Effector CD8-positive, alpha-beta T cell (primary cell): ENCODE measurements around the gene MOXD1.

Experiments used
- DNase-seq: peaks from one replicate; lab custom pipeline; 2025; lab: John Stamatoyannopoulos, UW

The MOXD1 gene

DNA sequence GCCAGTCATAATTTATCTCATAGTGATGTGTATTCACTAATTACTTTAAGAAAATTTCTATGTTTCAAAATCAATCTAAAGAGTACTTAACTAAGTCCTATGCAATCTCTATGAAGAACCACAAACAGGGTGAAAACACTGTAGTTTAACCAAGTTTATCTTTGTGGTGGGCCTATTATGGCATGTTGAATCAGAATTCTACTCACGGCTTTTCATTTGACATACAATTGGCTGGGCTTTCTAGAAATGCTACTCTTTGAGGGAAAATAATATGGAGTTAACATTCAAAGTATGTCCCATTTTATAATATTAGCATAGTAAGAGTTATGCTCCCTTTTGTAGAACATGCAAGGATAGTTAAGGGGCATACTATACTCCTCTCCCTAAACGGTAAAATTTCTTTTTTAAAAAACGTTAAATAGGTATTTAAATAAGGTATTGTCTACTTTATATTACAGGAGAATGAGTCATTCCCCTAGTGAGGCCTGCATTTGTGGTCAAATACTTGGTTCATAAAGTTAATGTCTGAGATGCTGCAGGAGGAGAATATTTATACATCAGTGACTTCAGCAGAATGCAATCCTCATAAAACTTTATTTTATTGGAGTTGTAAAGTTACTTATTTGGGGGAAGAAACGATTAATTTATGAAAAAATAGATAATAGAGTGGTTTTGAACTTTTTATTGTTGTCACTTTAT is 1.8 kb downstream of the MOXD1 start:
- DNase-seq, result no peak

DNA sequence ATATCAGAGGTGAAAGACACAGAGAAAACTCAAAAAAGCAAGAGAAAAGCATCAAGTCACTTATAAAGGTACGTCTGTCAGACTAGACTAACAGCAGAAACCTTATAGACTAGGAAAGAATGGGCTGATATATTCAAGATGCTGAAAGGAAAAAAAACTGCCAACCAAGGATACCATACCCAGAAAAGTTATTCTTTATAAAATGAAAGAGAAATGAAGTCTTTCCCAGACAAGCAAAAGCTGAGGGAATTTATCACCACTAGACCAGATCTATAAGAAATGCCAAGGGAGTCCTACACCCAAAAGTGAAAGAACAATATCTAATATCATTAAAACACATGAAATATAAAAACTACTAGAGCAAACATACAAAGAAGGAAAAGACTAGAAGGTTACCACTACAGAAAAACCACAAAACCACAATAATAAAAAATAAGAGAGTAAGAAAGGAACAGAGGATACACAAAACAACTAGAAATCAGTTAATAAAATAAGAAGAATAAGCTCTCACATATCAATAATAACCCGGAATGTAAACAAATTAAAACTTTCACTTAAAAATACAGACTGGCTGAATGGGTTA is 6.2 kb downstream of the MOXD1 start:
- no peak for DNase-seq

DNA sequence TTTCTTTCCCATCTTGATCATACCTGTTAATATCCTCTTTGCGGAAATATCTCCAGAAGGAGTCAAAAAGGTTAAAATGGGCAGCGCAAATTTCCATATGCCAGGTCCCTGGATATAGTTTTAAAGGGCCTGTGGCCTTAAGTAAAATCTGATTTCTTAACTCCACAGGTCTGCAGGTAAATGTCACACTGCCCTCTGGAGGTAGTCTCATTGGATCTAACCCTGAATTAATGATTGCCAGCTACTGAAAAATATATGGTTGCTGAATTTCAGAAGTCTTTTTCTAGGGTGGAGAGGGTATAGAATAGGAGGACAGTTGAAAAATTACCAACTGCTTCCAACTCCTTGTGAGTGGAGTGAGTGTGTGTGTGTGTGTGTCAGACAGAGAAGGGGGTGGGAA is 8.5 kb downstream of the MOXD1 start:
- DNase-seq, result no peak

DNA sequence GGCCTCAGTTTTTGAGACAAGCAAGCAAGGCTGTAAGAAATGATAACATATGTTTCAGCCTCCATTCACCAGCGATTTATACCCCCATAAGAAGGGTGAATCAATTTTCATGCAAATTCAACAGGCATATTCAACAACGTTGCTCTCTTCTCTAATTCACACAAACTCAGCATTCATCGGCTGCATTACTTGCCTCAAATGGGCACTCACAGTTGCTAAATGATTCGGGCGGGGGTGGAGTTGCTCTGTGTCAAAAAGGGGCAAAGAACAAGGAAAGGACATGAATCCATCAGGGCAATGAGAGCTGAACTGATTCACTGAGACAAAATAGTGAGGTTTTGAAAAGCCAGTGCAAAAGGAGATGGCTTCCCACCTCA is 9.0 kb downstream of the MOXD1 start:
- no peak for DNase-seq

DNA sequence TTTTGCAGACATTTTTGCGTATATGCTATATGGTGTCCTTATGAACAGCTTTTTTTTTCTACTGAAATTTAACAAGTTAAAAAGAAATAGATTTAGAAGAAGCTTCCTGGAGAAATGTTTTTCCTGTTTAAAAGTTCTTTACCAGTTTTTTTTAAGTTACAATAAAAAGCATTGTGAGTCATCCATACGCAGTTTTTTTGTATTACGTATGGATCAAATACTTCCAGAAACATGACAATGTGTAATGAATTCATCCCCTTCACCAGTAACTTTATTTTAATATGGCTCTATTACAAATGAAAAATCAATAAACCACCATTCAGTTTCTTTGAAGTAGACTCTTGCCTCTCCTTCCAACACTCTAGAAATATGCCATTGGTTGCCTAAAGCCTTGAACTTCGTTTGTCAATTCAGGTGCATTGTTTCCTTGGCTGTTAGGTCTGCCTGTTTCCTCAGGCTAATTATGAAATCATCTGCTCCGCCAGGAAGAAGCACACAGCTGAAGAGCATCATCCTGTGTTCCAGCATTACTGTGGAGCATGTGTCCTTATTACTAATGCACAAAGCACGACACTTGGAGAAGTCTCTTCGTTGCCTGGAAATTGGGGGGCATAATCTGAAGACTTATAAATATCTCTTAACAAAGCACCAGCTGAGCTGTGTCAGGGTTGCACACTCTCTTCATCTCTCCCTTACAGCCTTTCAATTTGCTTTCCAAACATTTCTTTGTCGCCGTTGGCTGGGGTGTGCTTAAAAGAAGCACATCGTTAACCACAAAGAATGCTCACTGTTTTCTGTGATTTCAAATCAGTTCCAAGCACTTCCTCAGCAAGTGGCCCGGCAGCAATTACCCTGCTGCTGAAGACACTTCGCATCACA is 9.6 kb downstream of the MOXD1 start:
- DNase-seq, result no peak

DNA sequence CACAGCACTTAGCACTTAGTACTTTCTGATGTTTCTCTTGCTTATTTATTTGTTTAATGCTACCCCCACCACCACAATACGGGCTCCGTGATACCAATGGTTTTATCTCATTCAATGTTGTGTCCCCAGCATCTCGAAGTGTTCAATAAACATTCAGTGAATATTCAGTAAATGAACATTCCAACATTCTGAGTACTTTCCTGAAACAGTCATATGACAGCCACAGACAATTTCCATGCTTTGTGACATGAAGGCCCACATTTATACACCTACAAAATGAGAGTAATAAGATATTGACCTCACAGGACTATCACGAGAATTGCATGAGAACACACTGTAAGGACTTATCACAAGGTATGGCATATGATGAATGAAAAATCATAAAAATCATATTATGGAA is 10.8 kb downstream of the MOXD1 start:
- no peak for DNase-seq

DNA sequence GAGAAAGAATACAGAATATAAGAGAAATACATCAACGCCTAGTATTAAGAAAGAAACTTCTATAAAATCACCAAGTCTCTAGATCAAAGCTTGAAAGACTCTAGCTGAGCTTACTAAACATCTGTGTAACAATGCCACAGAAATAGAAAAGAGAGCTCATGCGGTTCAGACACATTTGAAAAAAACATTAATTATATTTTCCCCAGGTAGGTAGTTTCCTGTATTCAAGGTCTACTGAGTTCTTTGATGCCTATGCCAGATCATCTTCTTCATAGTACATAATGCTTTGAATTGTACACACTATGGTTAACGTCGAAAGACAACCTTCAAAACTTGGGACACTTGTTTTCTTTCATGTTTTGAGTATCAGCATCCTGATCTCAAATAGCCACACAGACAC is 11.3 kb downstream of the MOXD1 start:
- DNase-seq, result no peak

DNA sequence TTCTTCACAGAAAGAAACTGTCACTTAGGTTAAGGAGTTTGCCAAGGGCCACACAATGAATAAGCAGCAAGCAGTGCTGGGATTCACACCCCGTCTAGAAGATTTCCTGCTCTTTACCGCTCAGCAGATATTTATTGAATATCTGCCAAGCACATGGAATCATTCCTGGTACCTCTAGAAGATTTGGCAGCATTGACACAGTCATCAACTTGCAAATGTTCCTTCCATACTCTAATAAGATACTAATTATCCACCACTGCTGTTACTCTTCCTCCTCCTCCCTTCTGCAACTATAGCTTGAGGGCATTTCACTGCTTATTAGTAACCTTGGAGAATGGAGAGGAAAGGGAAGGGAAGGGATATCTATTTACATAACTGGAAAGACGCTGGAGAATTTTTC is 13.0 kb downstream of the MOXD1 start:
- no peak for DNase-seq

DNA sequence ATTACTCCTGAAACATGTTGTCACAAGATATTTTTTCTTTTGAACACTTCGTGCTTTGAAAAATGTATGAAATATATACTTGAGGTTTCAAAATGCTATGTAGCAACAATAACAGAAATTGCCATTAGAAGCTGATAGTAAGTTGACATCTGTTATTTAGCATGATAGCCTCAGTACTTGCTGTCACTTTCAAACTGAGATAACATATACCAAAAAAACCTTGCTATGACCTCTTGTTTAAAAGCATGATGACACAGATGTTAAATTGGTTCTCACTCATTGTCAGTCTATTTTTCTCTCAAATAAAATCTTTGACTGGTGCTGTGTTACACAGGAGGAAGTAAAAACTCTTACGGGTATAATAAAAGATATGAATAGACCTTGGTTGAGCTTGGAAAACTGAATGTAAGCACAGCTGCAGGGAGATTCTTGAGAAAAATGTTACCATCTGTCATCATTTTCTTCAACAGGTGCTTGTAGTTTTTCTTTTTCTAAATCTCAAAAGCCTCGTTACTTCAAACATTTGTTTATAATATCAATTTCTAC is 18.6 kb downstream of the MOXD1 start:
- DNase-seq, result no peak

DNA sequence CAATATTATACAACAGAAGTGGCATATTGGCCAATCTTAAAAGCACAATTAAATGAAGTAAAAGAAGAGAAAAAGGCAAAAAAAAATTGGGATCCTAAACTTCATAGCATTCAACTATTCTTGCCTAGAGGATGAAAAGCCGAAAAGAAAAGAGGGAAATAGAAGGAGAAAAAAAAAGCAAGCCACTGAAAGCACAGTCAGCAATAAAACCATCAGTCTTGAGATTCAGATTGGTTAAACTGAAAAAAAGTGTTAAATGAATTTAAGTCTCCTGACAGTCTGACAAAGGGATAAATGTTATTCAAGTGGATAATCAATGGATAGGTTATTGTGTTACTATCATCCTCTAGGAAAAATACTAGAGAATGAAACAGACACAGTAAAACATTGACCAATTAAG is 19.9 kb downstream of the MOXD1 start:
- no peak for DNase-seq

DNA sequence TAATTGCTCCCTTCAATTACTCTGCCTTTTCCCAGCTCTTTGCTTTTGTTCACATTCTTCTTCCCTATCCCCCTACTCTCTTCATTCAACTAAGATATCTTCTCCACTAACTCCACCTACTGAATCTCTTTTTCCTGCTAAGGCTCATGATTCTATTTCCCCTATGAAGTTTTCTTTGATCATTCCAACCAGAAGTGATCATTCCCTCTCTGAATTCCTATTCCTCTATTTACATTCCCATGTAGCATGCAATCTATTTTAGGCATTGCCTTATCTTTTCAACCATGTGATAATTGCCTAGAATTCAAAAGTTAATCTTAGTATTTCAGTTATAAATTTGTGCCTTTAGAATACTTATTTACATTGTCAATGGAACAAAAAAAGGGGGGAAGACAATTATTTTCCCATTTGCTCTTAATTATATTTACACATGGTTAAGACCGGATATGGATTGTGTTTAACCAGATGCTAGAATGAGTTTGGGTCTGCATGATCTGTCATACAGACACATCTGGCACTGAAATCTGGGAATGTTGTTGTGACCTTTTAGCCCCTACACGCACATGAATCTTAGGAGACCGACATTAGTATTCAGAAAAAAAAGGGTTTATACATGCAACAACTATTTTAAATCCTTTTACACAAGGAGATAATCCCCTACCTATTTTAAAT is 20.8 kb downstream of the MOXD1 start:
- no peak for DNase-seq

DNA sequence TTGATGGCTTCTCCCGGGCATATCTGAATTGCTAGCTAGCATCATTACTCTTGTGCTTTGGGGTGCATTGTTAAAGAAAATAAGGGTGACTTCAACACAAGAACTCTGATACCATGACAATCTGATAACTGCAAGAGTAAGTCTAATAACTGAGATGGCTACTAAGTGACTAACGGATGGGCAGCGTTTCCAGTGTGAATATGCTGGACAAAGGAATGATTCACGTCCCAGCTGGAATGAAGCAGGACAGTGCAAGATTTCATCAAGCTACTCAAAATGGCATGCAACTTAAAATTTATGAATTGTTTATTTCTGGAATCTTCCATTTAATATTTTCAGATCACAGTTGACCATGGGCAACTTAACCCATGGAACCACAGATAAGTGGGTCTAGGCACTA is 31.7 kb downstream of the MOXD1 start:
- DNase-seq, result no peak

DNA sequence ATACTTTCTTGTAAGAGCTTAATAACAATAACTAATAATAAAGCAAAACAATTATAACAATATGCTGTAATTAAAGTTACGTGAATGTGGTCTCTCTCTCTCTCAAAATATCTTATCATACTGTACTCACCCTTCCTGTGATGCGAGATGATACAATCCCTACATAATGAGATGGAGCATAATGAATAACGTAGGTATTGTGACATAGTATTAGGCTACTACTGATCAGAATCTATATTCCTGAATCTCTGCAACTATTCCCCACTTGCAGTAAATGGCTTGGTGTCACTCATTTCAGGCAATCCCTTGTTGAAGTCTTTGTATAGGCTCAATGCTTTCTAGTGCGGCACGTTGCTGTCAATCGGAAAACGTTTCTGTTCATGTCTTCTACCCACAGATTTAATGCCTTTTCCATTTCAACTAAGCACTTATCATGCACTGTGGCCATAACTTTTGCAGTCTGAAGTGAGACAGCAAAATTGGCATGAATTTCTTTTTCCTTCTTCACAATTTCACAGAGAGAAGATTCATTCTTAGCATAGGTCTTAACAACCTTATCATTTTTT is 32.3 kb downstream of the MOXD1 start:
- no peak for DNase-seq

DNA sequence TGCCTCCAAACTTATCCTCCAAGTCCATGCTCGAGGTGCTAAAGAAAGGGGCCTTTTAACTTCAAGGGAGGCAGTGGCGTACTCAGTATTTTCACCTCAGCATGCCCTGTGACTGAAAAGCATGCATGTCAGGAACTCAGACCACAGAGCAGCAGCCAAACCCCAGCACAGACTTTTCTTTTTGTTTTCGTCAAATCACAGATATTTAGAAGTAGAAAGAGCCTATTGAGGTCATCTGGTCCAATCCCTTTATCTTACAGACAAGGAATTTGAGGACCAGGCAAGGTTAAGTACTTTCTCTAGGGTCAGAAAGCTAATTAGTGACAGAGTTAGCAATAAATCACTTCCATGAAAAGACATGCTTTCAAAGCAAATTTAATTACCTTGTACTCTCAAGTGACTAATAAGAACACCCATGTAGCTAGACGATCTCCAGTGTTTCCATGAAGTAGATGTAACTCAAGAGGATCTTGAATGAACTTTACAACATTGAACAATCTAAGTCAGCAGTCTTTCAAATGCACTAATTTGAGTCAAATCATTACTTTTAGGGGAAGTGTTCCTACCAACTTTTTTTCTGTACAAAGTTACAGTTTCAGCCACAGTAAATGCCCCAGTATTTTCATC is 35.9 kb downstream of the MOXD1 start:
- DNase-seq, result no peak

DNA sequence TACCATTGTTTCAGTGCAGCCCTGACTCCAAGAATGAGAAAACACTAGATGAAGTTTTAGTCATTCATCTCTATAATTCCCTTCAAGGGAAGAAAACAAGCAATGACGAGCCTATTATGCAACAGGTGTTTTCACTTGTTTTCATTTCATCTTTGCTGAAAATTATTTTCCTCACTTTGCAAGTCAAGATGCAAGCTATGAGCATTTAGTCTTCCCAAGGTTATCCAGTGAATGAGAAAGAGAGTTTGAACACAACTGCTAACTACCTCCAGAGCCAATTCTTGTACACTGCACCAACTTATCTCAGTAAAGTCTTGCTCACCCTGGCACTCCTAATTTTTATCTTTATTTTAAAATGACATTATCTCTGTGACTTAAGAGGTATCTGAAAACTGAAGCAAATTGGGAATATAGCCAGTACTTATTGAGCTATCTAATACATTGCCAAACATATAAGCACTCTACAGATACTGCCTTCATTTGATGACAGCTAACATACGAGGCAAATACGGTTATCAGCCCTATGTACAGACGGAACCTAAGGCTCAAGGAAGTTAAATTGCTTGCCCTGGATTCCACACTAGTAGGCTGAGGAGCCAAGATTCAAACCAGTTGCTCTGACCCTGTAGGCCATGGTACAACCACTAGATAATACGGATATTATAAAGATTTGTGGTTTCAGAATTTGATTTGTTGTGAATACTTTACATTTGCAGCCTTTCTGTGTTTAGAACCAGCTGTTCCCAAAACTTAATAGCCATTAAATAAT is 36.8 kb downstream of the MOXD1 start:
- no peak for DNase-seq

DNA sequence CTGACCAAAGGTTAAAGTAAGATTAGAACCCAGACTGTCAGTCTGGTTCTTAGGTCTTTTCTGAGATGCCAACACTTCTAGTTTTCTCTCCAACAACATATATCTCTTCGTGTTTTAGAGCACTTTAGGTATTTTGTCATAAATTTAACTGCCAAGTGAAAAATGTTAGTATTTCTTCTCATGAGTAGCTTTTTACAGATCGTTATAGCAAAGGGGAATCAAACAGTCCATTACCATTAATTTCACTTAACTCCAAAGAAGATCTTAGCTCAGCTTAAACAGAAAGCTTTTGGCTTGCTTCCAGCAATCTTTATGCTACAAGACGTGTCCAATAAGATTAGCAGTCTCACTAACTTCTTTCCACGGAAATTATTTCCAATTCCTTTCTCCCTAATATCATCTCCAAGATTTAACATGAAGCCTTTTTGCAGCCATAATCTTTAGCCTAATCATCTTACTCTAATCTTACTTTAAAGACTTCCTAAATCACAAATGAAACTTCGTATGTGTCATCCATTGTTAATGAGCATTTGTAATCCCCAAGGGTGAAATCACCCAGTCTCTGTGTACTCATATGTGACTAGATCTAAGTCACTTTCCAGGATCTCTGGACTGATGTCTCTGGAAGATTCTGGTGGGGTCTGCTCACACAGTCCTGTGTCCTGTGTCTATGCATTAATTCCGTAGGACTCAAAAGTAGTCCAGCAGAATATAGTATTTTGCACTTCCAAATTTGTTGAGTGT is 38.7 kb downstream of the MOXD1 start:
- no peak for DNase-seq

DNA sequence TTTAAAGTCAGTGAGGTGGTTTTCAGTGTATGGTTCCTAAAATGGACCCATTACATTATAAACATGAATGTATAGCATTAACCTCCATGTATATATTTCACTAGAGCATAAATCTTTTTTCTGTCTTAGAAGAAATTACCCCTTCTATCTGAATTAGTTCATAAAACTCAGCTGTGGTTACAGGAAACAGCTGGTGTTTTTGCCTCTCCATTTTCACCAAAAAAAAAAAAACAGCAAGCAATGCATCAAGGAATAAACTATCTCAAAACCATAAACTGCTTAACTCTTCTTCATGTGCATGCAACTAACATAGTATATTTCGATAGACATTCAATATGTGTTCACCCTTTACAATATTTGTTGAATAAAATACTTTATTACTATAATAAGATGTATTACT is 40.2 kb downstream of the MOXD1 start:
- no peak for DNase-seq

DNA sequence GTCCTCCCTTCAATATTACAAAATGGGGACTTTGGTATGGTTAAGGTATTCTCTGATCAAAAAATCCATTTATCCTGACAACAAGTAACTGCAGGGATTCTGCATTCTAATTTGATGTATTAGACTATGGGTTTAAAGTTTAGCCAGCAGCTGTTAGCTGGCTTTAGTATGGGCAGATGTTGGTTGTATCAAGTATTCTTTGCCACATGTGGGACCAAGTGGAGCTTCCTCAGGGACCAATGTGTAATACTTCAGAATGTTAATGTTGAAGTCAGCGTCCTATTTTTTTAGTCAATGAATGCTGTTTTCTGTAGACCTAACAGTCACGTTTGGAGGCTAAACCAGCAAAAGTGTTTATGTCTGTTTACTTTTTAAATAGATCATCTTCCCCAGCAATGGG is 41.4 kb downstream of the MOXD1 start:
- DNase-seq, result no peak

DNA sequence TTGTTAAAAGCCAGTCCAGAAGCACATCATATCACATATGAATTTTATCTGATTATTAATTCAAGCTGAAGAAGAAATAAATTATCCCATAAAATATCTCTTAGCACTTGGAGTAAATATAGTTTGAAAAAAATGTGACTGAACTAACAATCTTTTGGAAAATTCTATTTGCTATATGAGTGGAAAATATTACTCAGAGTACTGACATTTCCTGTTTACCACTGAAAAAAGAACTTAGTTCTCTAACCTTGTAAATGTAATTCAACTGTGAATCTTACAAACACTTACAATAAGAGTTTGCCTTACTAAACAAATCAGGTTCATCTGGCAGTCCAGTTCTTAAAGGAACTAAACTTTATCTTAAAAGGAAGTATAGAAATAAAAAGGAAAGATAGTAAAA is 44.2 kb downstream of the MOXD1 start:
- no peak for DNase-seq
